ENCODE measurements around the gene HS3ST3A1.

The HS3ST3A1 gene

DNA sequence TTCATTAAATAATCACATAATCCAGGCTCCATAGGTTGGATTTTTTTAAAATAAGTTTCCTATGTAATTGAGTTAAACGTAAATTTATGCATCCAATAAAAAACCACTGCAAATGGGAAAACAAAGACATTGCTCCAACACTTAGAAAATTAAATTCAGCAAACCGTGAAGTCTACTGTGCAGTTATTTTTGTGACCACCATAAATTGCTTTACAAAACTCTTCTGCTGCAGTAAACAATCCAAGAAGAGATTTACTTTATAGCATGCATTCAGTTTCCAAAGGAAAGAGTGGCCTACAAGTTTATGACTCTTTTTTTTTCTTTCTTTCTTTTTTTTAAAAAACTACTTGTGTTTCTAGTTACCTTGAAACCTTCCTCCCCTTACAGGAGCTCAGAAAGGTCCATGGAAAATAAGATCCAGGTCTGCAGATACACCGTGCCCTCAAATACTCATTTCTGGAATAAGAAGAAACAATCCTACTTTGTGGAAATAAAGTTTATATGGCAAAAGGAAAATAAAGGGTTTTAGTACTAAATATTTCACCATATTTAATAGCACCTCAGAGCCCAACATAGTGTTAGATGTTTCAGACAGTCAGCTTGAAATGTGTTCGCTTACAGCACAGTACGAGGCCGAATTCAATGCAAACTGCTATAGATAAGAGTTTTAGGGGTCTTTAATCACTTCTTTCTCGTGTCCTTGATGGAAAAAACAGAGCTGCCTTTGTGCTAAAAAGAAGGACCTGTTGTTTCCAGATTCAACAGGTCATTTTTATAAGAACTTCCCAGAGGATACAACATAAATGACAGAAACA is 3.2 kb downstream of the HS3ST3A1 start:
- DNase-seq: no peak

DNA sequence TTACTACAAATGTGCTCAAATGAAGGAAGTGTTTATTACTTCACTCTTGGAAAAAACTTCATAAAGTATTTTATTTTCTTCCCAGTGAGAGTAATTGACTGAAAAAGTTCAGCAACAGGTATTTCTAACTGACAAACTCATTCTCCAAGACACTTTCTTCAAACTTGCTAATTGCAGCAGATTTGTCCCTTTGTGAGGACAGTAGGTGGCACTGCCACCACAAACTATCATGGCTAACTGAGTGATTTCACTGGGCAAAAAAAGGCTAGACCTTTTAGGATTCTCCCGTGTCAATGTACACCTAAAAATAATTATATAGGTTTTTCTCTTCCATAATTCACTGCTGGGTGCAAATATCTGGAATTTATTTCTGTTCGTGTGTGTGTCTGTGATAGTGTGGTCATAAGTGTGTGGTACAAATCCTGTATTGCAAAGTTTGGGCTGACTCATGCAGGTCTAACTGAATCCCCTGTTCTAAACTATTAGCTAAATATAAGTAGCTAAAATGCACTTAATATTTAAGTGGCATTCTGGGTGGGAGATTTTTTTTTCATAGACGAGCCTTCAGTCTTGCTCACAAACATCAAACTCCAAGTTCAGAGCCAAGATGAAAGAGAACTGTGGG is 3.9 kb downstream of the HS3ST3A1 start:
- peak in 14 of 58 donors; percentile 1 to 51 (median 6) for DNase-seq

DNA sequence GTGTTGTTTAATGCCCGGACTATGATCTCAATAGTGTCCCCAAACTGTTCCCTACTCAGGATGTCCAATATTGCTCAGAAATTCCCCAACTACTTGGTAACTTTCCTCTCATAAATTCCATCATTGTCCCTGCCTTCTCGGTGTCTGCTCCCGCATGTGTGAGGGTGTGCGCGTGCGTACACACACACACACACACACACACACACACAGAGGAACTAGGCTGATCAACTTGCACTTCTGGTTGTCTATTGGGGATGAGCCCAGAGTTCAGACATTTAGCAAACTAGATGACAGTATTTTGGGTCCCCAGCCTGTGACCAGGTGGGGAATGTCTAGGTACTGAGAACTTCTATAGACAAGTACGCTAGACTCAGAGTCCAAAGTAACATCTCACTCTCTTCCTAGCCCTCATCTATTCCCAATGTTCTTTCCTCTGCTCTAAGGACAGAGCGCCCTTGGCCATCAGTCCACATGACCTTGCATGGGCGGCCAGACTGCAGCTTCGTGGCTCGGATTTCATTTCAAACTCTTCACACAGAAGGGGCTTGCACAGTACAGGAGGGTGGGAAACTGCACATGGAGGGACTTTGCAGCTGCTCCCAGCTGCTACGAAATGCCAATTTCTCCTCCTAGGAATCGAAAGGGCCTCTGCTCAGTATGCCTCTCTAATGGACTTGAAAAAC is 5.3 kb downstream of the HS3ST3A1 start:
- DNase-seq: no peak

- no peak for DNase-seq
Measured at GRCh38 chr17:13595599-13595899, 6.2 kb downstream of the HS3ST3A1 start.

GRCh38 chr17:13594762-13595598 is 6.7 kb downstream of the HS3ST3A1 start:
- peak in 47 of 58 donors; percentile 4 to 79 (median 30) for DNase-seq

GRCh38 chr17:13594310-13594709 is 7.4 kb downstream of the HS3ST3A1 start:
- no peak for DNase-seq

DNA sequence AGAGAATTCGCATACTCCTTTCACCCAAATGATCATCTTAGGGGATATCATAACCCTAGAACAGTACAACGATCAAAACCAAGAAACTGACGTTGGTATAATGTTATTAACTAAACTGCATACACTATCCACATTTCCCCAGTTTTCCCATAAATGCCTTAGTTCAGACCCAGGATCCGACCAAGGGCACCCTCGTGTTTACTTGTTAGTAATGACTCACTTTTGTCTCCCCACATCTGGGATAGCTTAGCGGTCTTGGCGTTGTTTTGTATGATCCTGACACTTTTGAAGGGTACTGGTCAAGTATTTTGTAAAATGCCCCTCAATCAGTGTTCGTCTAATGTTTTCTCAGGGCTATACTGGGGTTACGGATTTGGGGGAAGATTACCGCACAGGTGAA is 8.0 kb downstream of the HS3ST3A1 start:
- no peak for DNase-seq

GRCh38 chr17:13593021-13593751 is 8.5 kb downstream of the HS3ST3A1 start:
- no peak for DNase-seq

- no peak for DNase-seq
Measured at GRCh38 chr17:13592427-13592826, 9.3 kb downstream of the HS3ST3A1 start.

GRCh38 chr17:13590441-13590840 is 11.3 kb downstream of the HS3ST3A1 start:
- no peak for DNase-seq

GRCh38 chr17:13589658-13590057 is 12.1 kb downstream of the HS3ST3A1 start:
- no peak for DNase-seq

DNA sequence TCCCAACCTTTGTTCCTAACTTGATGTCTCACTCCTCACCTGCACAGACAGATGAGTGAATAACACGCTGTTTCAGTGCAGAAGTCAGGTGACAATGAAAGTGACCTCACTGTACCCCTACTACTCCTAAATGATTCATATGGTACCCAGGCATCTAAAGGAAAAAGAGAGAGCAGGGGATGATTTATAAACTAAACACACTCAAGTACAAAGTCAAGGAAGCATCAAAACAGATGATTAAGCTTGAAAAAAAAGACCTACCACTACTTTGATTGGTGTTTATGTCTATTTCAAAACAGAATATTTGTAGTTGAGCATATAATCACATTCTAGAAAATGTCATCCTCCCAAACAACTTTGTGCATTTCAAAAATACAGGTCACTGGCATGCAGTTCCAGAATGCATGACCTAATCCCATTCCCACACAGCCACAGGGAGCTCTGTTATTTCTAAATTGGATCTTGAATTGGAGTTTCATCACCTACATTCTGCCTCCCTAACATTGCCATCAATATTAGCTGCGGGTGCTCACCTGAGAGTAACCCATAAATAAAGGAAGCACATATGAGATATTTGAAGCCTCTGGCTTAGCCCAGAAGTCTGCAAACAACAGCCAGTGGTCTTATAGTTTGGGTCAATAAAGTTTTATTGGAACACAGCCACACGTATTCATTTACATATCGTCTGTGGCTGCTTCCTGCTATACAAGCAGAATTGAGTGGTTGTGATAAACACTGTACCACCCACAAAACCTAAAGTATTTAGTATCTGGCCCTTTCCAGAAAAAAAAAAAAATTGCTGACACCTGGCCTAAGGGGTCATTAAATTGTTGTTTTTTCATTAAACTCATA is 14.0 kb downstream of the HS3ST3A1 start:
- no peak for DNase-seq

- DNase-seq: no peak
Measured at GRCh38 chr17:13584701-13585080, 17.0 kb downstream of the HS3ST3A1 start.

- DNase-seq: no peak
Measured at GRCh38 chr17:13583996-13584700, 17.6 kb downstream of the HS3ST3A1 start.

GRCh38 chr17:13582776-13583547 is 18.8 kb downstream of the HS3ST3A1 start:
- DNase-seq: no peak

DNA sequence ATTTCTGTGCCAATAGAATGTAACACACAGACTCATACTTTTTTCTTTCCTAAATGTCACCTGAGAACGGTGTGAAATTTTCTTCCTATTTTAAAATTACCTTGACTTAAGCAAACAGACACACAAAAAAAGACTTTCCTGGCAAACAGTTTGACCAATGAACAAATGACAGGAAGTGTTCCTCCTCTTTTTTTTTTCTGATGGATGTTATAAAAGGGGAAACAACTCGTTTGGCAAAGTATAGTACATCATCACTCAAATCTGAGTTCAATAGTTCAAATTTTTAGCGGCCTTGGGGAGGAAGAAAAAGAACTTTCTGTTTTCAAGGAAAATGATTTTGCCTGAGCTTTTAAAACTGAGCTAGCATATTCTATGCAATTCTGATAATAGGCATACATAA is 19.8 kb downstream of the HS3ST3A1 start:
- DNase-seq: no peak

DNA sequence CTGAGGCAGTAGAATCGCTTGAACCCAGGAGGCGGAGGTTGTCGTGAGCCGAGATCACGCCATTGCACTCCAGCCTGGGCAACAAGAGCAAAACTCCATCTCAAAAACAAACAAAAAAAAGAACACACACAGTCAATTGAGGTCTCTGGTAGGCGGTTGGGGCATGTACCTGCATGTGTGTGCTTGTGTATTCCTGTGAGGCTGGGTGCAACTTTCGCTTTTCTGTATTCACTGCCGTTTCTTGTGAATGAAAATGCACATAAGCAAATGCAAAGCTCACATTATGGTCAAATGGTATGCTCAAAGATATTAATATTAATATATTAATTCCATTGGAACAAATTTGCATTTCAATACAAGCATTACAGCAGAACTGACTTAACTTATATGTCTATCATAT is 20.9 kb downstream of the HS3ST3A1 start:
- no peak for DNase-seq

Measured in anterior cingulate cortex (tissue), 58 donors.